GM23338 (cell line): Measurements from ENCODE around the gene ATG2B.

ENCODE experiments used
- CTCF ChIP-seq, 2 experiments: fragments of 200-600 bp in 1 of 2; sonication (generic) in 1 of 2; conservative IDR thresholded peaks; 2 replicates each; pipeline versions ENCODE4 v1.5.1 to v1.6.1; 2016 to 2017; ENCODE audit warnings: antibody characterized with exemption in 2 of 2, low read depth in 2 of 2, mild to moderate bottlenecking in 2 of 2, moderate library complexity in 1 of 2
- EZH2phosphoT487 ChIP-seq: fragments of 200-600 bp; sonication (generic); IDR thresholded peaks from one replicate; pipeline ENCODE4 v1.8.1; 2018; ENCODE audit warnings: antibody characterized with exemption; ENCODE audit not compliant: unreplicated experiment

- TF ChIP-seq CTCF (conservative IDR thresholded peaks at IDR 0.05; ENCODE audit: low read depth in 2 of 2) (0 out of 4 replicates have a peak, but pooled peaks of 1 of the 2 experiments have one; percentile 3), EZH2phosphoT487 (no peak)
These were observed 101.1 kb downstream of the ATG2B start for GRCh38 chr14:96261772-96262655.
